ENCODE results near the gene UPK3A.
"Not testable (repeated sequence)": the region's sequence is repeated elsewhere in the genome, so short reads cannot be mapped to it uniquely, and the experiment has no call there.

The UPK3A gene

DNA sequence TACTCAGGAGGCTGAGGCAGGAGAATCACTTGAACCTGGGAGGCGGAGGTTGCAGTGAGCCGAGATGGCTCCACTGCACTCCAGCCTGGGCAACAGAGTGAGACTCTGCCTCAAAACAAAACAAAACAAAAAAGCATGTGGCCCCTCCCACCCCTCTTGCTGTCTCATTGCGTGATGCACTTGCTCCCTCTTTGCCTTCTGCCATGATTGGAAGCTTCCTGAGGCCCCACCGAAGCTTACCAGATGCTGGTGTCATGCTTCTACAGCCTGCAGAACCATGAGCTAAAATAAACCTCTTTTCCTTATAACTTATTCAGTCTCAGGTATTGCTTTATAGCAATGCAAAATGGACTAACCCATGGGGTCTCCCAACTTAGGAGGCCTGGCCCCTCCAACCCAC lies 26.8 kb upstream of the UPK3A start:
- not testable (repeated sequence) for DNase-seq

DNA sequence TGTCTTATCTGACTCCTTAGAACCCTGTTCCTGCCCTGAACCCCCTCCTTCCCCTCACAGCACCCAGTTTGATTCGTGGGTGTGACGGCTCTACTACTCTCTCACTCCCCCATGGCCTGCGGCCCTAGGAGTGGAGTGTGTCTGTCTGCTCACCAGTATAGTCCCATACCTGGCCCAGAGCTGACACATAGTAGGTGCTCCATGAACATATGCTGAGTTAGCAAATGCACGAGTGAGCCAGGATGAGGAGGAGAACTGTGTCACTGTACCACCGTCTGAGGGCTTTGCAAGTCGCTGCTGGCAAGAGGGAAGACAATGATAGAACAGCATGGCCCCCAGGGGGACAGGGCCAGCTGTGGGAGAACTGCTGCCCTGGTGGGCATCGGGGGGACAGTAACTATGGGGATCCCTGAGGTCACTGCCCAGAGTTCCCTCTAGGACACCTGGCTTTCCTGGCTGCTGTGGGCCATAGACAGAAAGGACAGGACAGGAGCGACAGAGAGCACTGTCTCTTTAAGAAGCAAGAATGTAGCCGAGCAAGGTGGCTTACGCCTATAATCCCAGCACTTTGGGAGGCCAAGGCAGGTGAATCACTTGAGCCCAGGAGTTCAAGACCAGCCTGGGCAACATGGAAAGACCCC lies 24.9 kb upstream of the UPK3A start:
- no peak for DNase-seq

DNA sequence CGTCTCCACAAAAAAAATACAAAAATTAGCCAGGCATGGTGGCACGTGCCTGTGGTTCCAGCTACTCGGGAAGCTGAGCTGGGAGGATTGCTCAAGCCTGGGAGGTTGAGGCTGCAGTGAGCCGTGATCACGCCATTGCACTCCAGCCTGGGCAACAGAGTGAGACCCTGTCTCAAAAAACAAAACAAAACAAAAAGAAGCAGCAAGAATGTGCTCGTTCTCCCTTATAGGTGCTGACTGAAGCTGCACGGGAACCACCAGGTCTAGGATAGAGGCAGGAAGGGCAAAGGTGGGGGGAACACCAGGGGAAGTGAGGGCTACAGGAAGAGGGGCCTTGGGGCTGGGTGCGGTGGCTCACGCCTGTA lies 24.4 kb upstream of the UPK3A start:
- DNase-seq = not testable (repeated sequence)

DNA sequence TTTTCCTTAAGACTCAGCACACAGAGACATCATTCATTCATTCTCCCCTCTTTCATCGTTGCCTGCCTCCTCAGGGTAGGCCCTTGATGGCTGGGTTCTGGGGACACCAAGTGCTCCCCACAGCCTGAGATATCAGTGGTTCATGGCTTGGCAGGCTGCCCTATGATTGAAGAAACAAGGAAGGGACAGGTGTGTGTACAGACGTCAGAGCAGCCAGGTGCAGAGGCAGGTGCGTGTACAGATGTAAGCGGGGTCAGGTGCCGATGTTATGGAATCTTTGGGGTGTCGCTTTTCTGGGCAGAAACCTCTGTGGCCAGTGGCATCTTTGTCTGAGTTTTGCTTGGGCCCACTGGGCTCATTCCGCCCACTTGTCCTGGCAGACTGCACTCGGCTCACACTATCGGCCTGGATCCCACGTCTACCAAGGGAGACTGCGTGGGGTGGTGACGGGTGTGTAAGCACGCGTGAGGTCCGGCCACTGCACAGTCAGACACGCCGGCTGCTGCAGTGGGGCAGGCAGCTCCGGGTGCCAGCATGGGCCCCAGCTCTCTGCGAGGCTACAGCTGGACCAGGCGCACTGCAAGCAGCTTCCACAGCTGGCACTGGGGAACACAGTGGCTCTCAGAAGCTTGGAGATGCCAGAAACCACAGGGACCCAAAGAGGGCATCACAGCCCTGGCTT lies 23.2 kb upstream of the UPK3A start:
- no peak for DNase-seq

DNA sequence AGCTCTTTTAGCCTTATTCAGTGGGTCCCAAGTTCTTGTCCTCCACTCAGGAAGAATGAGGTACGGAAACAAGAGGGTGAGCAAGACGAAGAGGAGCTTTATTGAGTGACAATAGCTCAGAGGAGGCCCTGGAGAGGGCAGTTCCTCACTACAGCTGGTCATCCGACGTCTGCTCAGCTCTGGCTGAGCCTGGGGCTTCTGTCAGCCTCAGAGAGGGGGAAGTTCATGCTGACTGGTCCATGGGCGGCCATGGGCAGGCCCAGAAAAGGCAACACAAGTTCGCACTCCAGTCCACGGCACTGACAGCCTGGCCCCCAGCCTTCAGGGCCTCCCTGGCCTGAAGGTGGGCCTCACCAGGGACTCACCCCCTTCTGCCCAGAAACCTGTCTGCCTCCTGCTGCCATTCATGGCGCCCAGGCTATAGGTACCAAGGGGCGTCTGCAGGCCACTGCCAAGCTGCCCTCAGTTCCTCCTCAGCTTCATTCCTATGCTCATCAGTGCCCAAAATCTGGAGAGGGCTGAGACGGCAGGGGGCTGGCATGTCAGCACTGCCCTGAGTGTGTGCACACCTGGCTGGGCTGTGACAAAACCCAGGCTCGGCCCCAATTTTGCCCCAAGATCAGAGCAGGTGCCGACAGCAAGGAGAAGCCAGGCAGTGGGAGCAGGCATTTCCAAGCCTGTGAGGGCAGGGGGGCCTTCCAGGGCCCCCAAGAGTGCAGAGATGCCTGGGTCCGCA lies 22.4 kb upstream of the UPK3A start:
- peak in 1 of 14 donors; percentile 29 for DNase-seq

DNA sequence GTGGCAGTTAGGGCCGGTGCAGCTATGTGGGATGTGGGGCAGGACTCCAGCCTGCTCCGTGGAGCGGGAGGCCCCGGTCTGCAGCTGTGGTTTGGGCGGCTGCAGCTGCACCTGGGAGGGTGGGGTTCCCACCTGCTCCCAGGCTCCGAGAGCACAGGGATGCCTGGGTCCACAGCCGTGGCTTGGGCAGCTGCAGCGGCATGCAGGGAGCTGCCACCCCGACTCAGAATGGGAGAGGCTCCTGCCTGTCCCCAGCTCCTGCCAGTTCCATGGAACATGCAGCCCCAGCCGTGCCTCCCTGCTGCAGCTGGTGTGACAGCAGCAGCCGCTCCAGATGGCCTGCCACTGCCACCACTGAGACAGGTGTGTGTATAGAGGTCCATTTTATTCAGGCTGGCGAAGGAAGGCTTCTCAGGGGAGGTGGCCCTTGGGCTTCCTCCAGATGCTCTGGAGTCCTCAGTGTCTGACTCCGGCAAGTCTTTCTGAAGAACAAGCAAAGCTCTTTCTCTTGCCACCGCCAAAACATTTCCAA lies 21.8 kb upstream of the UPK3A start:
- DNase-seq = no peak

DNA sequence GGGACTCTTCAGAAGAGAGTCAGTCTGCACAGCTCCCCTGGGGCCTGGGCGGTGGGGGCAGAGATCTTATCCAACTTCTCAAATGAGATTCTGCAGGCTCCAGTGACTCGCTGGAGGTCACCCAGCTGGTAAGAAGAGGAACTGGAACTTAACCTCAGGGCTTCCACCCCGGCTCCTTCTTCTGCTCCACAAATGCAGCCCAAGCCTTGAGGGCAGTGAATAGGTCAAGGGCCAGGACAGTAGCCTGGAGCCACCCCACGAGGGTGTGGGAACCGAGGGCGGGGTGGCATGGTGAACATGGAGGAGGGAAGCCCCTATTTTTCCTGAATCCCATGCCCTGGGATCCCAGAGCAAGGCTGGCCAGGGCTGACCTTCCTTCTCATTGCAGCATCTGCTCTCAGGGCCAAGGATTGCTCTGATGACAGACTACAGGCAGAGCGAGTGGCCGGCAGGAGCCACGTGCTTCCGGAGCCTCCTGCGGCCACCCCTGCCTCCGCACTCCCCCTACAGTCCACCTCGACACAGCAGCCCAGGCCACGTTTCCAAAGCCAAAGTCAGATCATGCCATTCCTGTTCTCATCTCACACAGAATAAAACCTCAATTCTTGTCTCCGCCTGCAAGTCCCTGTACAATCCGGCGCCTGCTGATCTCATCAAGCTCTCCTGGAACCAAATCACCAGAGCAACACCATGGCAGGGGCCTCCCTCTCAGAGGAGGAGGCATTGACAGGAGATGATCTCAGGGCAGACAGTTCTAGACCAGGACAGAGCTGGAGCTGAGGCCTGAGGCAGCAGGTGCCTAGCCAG lies 21.1 kb upstream of the UPK3A start:
- DNase-seq = peak in 12 of 14 donors; percentile 13 to 75 (median 59)

DNA sequence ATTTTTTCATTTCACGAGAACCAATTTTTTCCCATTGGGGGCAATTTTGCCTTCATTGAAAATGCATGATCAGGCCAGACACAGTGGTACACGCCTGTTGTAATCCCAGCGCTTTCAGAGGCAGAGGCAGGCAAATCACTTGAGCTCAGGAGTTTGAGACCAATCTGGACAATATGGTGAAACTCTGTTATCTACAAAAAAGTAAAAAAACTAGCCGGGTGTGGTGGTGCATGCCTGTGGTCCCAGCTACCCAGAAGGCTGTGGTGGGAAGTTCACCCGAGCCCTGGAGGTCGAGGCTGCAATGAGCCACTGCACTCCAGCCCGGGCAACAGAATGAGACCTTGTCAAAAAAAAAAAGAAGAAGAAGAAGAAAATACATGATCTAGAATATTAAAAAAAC lies 19.2 kb upstream of the UPK3A start:
- no peak for DNase-seq

DNA sequence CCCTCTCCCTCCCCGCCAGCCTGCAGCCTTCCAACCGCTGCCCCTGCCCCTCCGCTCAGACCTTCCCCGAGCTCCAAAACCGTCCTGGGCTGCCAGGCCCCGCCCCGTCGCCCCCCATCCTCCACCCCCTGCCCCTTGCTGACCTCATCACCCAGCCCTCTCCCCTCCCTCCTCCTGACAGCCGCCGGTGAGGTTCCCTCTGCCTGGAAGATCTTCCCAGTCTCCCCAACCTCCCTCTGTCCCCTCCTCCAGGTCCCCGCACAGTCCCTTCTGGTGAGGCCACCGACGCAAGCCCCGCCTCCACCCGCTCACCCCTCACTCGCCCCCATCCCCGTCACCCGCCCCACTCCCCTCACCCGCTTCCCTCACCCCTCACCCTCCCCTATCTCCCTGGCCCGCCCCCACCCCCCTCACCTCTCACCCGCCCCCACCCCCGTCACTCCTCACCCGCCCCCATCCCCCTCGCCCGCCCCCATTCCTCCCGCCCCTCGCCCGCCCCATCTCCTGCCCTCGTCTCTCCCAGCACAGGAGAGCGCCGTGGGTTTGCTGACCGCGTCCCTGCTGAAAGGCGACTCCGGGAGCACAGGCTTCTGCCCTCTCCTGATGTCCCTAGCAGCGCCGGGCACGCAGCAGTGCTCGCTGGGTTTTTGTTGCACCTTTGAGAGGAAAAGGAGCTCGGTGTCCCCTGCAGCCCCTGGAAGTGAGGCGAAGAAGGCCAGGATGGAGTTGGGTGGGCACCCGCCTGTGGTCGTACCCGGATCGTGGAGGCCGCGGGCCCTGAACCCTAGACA lies 16.4 kb upstream of the UPK3A start:
- peak in 3 of 14 donors; percentile 13 to 56 (median 29) for DNase-seq

DNA sequence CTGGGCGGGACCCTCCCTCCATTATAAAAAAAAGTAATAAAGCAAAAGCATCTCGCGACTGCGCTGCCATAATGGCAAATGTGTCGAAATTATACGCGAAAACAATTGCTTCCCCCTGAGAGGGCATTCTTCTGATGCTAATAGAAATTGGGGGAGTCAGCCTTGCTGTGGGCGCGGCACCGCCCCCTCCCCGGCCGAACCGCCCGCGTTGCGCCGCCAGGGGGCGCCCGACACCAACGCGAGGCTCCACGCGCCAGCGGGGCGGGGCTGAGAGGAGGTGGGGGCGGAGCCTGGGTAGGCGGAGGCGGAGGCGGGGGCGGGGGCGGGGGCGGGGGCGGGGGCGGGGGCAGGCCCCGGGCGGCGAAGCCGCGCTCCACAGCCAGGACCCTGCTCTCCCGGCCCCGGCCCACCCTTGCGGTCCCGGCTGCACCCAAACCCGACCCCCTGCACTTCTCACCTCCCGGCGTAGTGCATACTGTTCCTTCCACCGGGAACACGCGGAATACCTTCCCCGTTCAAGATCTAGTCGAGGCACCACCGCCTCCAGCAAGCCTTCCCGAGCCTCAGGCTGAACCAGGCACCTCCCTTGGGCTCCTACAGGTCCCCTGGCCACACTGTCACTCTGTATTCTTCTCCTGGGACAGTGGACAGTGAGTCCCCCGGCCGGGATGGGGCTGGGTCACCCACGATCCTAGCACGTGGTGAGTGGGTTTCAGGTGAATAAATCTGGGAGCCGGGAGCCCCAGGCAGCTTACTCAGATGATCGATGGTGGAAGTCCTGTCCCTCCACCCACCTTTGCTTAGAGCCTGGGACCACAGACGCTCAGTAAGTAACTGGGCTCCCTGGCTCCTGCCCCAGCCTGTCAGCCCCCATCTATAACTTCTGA lies 15.5 kb upstream of the UPK3A start:
- DNase-seq = peak in 12 of 14 donors; percentile 19 to 90 (median 64)

DNA sequence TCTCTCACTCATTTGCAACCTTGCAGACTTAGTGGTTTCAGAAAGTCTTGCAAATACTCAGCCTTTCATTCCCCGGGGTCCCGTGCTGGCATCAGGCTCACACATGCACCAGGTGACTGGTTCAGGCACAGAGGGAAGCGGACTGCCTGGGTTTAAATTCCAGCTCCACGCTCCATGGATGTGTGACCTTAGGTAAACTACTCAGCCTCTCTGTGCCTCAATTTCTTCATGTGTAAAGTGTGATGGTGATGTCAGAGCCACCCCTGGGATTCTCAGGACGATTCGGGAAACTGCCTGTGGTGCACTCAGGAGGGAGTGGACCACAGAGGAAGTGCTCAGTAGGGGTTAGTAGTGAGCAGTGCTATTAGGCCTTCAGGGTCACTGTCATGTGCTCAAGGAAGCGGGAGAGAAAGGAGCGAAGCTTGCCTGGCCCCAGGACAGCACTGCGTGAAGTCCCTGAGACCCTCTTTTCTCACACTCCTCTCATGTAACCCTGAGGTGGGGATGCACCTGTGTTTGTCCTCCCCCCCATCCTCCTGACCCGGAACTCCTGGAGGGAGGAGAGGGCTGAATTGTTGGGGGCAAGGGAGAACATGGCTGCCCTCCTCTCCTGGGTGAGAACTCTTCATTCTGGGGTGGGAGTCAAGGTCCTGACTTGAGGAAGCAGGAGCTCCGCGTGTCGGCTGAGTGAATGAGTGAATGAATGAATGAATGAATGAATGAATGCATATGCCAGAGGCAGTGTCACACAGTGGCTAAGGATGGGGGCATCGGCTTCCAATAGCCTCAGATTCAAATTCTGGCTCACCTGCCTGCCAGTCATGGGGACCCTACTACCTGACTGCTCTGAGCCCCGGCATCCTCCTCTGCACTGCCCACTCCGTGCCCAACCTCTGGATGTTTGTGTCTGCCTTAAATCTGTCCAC lies 14.4 kb upstream of the UPK3A start:
- DNase-seq = no peak

DNA sequence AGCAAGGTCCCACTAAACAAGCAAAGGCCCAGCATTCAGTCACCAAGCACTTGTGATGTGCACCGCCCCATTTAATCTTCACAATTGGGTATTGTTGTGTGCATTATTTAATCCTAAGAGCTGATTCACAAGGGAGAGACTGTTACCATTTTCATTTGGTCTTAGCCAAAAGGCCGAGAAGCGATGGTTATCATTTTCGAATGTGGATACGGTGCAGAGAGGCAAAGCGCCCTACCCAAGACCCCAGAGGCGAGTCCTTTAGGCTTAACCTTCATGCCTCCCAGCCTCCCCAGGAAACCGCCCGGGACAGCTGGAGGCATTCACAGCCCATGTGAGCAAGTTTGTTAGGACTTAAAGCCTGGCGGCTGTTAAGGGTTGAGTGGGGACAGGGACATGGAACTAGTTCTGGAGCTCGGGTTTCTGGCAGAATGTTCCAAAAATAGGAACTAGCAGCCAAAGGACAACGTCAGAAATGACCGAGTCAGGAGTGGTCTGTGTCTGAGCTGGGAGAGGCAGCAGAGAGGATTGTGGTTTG lies 13.0 kb upstream of the UPK3A start:
- peak in 10 of 14 donors; percentile 27 to 69 (median 45) for DNase-seq

DNA sequence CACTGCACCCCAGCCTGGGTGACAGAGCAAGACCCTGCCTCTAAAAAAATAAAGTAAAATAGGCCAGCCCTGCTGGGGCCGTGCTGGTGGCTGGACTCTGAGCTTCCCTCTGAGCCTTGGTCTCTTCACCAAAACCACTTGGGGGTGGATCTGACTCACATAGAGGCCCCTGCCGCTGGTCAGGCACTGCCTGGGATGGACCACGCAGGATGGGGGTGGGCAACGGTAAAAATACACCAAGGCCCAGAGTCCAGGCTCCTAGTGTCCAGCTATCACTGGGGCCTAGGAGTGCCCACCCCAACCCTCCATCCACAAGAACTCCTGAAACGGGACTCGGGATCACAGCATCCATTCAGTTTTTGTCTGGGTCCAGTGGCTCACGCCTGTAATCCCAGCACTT lies 12.3 kb upstream of the UPK3A start:
- no peak for DNase-seq

DNA sequence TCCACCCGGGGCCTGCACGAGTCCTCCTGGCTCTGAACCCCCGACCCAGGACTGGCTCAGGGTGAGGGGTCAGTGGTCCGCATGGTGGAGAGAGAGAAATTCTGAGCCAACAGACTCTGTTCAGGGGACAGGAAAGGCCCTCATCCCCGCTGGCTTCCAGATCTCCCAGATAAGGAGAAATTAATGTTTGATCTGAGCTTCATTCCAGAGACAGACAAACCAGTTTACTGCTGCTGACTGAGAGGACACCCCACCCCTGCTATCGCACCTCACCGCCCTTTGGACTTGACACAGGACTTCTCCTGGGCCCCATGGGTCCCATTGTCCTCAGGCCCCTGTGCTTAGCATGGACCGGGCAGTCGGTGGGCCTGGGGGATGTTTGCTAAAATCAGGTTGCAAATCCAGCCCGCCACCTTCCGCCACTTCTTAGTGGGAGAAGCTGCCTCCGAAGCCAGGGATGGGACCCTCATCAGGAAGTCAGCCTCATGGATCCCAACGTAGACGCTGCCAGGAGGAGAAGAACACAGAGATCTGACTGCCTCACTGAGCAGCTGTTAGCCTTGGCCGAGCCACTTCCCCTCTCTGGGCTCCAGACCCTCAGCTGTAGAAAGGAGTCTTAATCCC lies 11.2 kb upstream of the UPK3A start:
- no peak for DNase-seq

DNA sequence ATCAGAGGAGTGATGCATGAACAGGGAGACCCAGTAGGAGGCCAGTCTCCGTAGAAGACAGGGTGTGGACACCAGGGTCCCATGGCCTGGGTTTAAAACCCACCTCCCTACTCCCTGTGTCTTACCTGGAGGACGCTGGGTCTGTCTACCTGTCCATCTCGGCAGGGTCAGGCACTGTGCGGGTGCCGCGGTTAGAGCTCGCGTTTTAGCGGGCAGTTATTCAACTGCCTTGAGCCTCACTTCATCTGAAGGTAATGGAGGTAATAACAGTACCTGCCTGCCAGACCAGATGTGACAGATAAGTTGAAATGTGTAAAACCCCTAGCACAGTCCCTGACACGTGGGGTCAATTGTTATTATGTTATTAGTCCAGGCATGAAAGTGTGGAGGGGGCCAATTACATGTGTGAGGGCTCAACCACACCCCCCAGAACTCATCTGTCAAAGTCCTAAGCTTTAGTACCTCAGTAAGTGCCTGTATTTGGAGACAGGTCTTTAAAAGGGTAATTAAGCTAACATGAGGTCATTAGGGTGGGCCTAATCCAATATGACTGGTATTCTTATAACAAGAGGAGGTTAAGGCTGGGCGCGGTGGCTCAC lies 8.1 kb upstream of the UPK3A start:
- no peak for DNase-seq

DNA sequence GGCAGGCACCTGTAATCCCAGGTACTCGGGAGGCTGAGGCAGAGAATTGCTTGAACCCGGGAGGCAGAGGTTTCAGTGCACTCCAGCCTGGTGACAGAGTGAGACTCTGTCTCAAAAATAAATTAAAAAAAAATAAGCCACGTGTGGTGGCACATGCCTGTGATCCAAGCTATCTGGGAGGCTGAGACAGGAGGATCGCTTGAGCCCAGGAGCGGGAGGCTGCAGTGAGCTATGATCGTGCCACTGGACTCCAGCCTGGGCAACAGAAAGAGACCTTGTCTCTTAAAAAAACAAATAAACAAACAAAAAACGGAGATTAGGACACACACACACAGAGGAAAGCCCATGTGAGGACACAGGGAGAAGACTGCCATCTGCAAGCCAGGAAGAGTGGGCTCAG lies 7.0 kb upstream of the UPK3A start:
- not testable (repeated sequence) for DNase-seq

DNA sequence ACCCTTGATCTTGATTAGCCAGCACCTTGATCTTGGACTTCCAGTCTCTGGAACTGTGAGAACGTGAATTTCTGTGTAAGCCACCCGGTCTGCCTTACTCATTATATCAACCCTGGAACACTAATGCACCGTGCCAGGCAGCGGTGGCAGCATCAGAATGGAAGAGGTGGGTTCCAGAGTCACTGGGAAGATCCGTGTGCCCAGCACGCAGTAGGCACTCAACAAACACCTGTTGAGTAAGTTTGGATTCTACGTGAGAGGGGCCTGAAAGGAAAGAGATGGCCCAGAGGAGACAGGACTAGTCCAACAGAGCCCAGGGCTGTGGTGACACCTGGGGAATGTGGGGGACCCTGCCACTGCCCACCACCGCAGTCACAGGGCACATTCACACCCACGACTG lies 6.6 kb upstream of the UPK3A start:
- DNase-seq = no peak

DNA sequence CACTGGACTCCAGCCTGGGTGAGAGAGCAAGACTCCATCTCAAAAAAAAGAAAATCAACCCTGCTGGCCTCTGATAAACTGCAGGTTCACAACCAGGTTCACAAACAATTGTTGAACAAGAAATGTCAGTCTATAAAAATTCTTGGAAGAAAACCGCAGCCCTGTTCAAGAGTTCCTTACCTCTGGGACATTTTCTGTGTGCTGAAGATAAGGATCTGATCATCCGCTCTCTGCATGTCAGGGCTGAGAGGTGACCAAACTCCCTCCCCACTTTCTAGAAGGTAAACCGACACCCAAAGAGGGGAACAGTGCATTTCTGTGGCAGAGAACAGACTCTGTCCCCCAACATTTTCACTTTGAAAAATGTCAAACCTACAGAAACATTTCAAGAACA lies 4.2 kb upstream of the UPK3A start:
- DNase-seq = no peak
